Chondrocyte (in vitro differentiated cells): ENCODE measurements around the gene SHOC2. TPM values are rescaled to one million over a fixed set of nuclear protein-coding genes. Genes with fewer than 3 reads are reported as not detected.

ENCODE experiments used
- DNase-seq: peaks from one replicate; pipeline ENCODE4 v3.0.0; 2021; ENCODE audit warnings: mixed read lengths, low spot score
- H3K27ac Mint-ChIP-seq: one replicate; pipeline ENCODE4 v1.8.0; 2021; ENCODE audit warnings: mild to moderate bottlenecking, moderate library complexity, mixed read lengths; ENCODE audit not compliant: unreplicated experiment
- H3K27me3 Mint-ChIP-seq: 2 replicates; pipeline ENCODE4 v1.8.0; 2021; ENCODE audit warnings: low read depth, mixed read lengths
- H3K36me3 Mint-ChIP-seq: 2 replicates; pipeline ENCODE4 v1.8.0; 2021; ENCODE audit warnings: low read depth, mixed read lengths
- H3K4me1 Mint-ChIP-seq: 2 replicates; pipeline ENCODE4 v1.8.0; 2021; ENCODE audit warnings: low read depth, mild to moderate bottlenecking, mixed read lengths
- H3K4me3 Mint-ChIP-seq: one replicate; pipeline ENCODE4 v1.8.0; 2021; ENCODE audit warnings: mild to moderate bottlenecking, moderate library complexity, mixed read lengths; ENCODE audit not compliant: unreplicated experiment
- H3K9me3 Mint-ChIP-seq: 2 replicates; pipeline ENCODE4 v1.8.0; 2021; ENCODE audit warnings: low read depth, mixed read lengths
- microRNA-seq: library from miRNA; unstranded; fragments of <30 nt; microRNA quantifications from one replicate; pipeline ENCODE4 v1.2.0, GENCODE V29; 2020; ENCODE audit warnings: borderline number of aligned reads
- total RNA-seq: library from RNA; stranded (reverse); gene quantifications from 3 replicates; pipeline ENCODE4 v1.2.1, GENCODE V29; 2021
- TF ChIP-seq, protein P1 (sequence below): fragments of 200-600 bp; sonication (generic); IDR thresholded peaks from 2 replicates; pipeline ENCODE4 v1.5.0; 2021; ENCODE audit warnings: antibody characterized with exemption, mild to moderate bottlenecking, moderate library complexity

SHOC2 gene
- total RNA-seq, 1 donor from 2014 or later: 65.9 TPM

DNA sequence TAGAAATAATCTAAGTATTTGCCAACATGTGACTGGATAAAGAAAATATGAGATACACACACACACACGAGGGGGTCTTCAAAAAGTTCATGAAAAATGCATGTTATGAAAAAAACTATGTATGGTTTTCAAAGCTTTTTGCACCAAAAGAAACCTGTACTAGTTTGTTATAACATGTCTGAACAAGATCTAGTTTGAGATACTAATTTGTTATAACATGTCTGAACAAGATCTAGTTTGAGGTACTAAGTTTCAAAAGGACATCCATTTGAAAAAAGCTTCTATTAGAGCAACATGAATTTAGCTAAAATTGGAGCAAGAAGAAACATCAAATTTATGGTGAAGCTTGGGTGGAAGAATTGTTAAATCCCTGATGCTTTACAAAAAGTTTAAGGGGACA, 137.6 kb downstream of the SHOC2 start:
- Mint-ChIP-seq H3K27ac (no peak overlapping the region), H3K36me3 (peaks cover 4% of the 10 kb centered on the region), H3K27me3 (peaks cover 4% of the 10 kb centered on the region), H3K9me3 (peaks cover 30% of the 10 kb centered on the region), H3K4me3 (no peak overlapping the region), H3K4me1 (no peaks in the 10 kb centered on the region)
- TF ChIP-seq, protein P1, sequence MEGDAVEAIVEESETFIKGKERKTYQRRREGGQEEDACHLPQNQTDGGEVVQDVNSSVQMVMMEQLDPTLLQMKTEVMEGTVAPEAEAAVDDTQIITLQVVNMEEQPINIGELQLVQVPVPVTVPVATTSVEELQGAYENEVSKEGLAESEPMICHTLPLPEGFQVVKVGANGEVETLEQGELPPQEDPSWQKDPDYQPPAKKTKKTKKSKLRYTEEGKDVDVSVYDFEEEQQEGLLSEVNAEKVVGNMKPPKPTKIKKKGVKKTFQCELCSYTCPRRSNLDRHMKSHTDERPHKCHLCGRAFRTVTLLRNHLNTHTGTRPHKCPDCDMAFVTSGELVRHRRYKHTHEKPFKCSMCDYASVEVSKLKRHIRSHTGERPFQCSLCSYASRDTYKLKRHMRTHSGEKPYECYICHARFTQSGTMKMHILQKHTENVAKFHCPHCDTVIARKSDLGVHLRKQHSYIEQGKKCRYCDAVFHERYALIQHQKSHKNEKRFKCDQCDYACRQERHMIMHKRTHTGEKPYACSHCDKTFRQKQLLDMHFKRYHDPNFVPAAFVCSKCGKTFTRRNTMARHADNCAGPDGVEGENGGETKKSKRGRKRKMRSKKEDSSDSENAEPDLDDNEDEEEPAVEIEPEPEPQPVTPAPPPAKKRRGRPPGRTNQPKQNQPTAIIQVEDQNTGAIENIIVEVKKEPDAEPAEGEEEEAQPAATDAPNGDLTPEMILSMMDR: no peak
- DNase-seq: no peak

Small RNA genes lying within 50 kb of the gene (microRNA-seq; reads per million reads assigned to microRNA genes)
- 3.3 reads per million for gene MIR548E

Other genes with a start within 250 kb of the SHOC2 start
- gene PDCD4, start 47.7 kb upstream of the SHOC2 start, total RNA-seq: 73.7 to 100 TPM (median 80.3 TPM) in 3 replicates
- 22.2 to 26.4 TPM (median 25.0 TPM) in 3 replicates for gene BBIP1, start 424 bp upstream of the SHOC2 start, total RNA-seq
- 0.07 to 0.17 TPM in 2 of 3 replicates, not detected in the other for gene ADRA2A, start 157.4 kb downstream of the SHOC2 start, total RNA-seq